ENCODE results near the gene MTOR. TPM values are rescaled to one million over a fixed set of nuclear protein-coding genes. Genes with fewer than 3 reads are reported as not detected.

MTOR gene
- total and polyA plus RNA-seq, 9 donors: 11.7 to 32.4 (median 21.3) TPM

DNA sequence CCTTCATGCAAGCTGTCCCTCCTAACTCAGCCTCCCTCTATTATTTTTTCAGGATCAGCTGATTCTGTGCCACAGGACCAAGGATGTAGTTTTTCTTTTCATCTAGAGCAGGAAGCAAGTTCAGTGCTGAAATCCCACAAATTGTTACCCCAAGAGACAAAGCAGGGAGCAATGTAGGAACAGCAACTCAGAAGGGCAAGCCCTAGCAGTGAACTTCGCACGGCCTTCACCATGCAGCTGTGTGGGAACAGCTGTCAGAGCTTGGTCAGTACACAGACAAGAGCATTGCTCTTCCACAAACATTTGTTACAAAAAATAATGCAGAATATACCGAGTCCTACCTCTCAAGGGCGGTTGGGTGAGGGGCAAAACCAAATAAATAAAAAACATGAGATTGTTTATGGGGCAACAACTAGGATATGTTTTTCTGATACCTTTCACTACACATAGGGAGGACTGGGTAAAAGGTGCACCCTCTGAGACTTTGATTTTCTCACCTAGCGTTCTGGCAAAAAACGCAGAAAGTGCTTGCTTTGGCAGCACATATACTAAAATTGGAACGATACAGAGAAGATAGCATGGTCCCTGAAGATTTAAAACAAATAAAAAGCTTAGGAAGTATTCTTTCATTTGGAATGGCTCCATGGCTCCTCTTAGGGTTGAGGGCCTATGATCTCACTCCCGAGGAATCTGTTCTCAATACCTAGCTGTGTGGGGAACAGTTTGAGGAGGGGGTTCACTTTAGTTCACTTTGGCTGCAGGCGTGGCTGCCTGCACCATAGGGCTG, 110.3 kb downstream of the MTOR start:
- no peak for TF ChIP-seq POLR2A (IDR thresholded peaks at IDR 0.05)
- TF ChIP-seq EP300 (IDR thresholded peaks at IDR 0.05): no peak
- TF ChIP-seq, protein P1, sequence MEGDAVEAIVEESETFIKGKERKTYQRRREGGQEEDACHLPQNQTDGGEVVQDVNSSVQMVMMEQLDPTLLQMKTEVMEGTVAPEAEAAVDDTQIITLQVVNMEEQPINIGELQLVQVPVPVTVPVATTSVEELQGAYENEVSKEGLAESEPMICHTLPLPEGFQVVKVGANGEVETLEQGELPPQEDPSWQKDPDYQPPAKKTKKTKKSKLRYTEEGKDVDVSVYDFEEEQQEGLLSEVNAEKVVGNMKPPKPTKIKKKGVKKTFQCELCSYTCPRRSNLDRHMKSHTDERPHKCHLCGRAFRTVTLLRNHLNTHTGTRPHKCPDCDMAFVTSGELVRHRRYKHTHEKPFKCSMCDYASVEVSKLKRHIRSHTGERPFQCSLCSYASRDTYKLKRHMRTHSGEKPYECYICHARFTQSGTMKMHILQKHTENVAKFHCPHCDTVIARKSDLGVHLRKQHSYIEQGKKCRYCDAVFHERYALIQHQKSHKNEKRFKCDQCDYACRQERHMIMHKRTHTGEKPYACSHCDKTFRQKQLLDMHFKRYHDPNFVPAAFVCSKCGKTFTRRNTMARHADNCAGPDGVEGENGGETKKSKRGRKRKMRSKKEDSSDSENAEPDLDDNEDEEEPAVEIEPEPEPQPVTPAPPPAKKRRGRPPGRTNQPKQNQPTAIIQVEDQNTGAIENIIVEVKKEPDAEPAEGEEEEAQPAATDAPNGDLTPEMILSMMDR (IDR thresholded peaks at IDR 0.05): no peak
- 10 to 30% (median 19%) methylated on average over 9 of the region's 9 CpGs for WGBS, 3 donors
- Histone ChIP-seq H3K27me3 (no peaks in the 10 kb centered on the region), H3K4me3 (no peak overlapping the region), H3K4me1 (ENCODE audit: insufficient read depth) (peaks cover 25% of the 10 kb centered on the region), H3K9me3 (no peaks in the 10 kb centered on the region), H3K36me3 (no peaks in the 10 kb centered on the region), H3K27ac (peak overlapping the region in 1 of 2 donors; percentile 53)
- peak in 2 of 5 donors; percentile 42 to 63 for DNase-seq
- intact Hi-C loops (cut with DNase I): no loop called here

DNA sequence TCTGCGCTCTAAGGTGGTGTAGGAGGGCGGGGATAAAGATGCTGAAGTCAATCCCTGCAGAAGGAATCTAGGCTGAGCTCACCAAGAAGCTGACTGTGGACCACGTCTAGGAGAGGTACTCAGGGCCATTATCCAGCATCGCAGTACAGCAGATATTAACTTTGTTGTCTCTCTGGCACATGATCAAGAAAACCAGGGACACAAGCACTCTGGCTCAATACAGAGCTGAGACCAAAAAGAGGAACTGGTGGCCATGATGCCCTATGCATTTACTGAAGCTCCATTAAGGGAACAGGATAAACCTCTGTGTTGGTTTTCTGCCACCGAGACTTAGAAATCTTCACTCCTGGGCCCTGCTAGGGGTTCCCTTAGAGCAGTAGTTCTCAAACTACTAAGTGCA, 111.2 kb downstream of the MTOR start:
- peak overlapping the region in 1 of 2 donors; percentile 53 for H3K27ac ChIP-seq

DNA sequence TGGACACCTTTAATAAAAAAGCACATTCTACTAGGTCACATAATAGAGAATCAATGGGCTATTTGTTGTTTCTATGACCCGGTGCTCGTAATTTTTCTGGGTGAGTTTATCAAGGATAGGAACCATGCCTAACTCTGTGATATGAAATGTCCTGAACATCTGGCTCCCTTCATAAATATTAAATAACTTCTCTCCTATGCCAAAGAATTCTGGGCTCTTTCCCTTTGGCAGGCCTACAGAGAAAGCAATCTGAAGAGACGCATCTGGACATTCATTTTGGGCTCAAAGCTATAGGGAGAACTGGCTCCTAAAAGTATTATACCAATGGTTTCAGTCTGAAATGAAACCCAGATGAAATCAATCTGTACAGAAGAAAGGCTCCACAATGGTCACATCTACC, 112.0 kb downstream of the MTOR start:
- Histone ChIP-seq H3K27me3 (no peaks in the 10 kb centered on the region), H3K36me3 (no peaks in the 10 kb centered on the region), H3K4me1 (ENCODE audit: insufficient read depth) (peaks cover 18% of the 10 kb centered on the region), H3K4me3 (no peak overlapping the region), H3K9me3 (no peaks in the 10 kb centered on the region), H3K27ac (peak overlapping the region in 1 of 2 donors; percentile 53)
- peak in 1 of 5 donors; percentile 38 for DNase-seq
- 11 to 18% (median 18%) methylated on average over 3 of the region's 3 CpGs for WGBS, 3 donors
- intact Hi-C loops (cut with DNase I): no loop called here
- TF ChIP-seq, protein P1 (IDR thresholded peaks at IDR 0.05): no peak
- no peak for TF ChIP-seq EP300 (IDR thresholded peaks at IDR 0.05)
- TF ChIP-seq POLR2A (IDR thresholded peaks at IDR 0.05): no peak

More for the DNA sequence above, 111.2 kb downstream of the MTOR start:
- DNase-seq: no peak
- Histone ChIP-seq H3K4me3 (no peak overlapping the region), H3K36me3 (no peaks in the 10 kb centered on the region), H3K27me3 (no peaks in the 10 kb centered on the region), H3K4me1 (ENCODE audit: insufficient read depth) (peaks cover 20% of the 10 kb centered on the region), H3K9me3 (no peaks in the 10 kb centered on the region)
- WGBS, 3 donors: 40 to 44% (median 43%) methylated on average over 5 of the region's 5 CpGs
- TF ChIP-seq EP300 (IDR thresholded peaks at IDR 0.05) (no peak), POLR2A (IDR thresholded peaks at IDR 0.05) (no peak)
- TF ChIP-seq, protein P1 (IDR thresholded peaks at IDR 0.05): no peak
- intact Hi-C loops (cut with DNase I): no loop called here

DNA sequence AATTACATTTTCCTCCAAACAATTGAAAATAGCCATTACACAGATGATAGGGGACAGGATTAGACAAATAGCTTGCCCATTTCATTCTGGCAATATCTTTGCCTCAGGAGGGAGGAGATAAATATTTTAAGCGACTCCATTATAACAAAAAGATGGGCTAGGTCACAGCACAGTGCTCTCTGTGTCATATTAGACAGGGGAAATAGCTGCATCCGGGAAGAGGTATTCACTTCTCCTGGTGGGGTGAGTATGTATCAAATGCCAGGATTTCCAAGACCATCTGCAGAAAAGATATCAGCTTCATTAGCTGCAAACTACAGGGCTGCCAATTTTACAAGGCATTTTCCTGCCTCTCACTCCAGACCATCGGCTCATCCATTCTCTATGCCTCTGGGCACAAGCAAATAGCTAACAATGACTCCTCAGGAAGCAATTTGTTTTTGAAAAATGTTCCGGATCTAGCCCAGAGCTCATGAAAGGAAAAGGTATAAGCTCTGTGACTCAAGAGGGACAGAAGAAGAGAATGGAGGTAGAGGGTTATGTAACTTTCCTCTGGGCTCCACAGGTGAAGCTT, 115.1 kb downstream of the MTOR start:
- no peak for DNase-seq
- 20 to 41% (median 25%) methylated on average over 4 of the region's 4 CpGs for WGBS, 3 donors
- Histone ChIP-seq H3K4me1 (ENCODE audit: insufficient read depth) (peaks cover 15% of the 10 kb centered on the region), H3K27ac (no peak overlapping the region), H3K27me3 (no peaks in the 10 kb centered on the region), H3K4me3 (no peak overlapping the region), H3K36me3 (no peaks in the 10 kb centered on the region), H3K9me3 (no peaks in the 10 kb centered on the region)
- TF ChIP-seq, protein P1 (IDR thresholded peaks at IDR 0.05): no peak
- intact Hi-C loops (cut with DNase I): no loop called here

Data from ovary (tissue), 9 donors.